GM12892 (cell line): ENCODE measurements around the gene MACROD2.
"Not testable (repeated sequence)": the region's sequence is repeated elsewhere in the genome, so short reads cannot be mapped to it uniquely, and the experiment has no call there.

Experiments used
- DNase-seq: peaks from one replicate; pipeline ENCODE4 v3.0.0; 2011; ENCODE audit not compliant: insufficient read length
- FAIRE-seq: peaks from 2 replicates; lab custom pipeline; 2011; peaks lifted over from hg19 to GRCh38; lab: Jason Lieb, UNC
- POLR2A ChIP-seq: IDR thresholded peaks from 2 replicates; pipeline ENCODE4 v1.6.1; 2011; ENCODE audit warnings: low read depth, low read length, control low read depth
- POLR2AphosphoS5 ChIP-seq: IDR thresholded peaks from 2 replicates; pipeline ENCODE4 v1.6.1; 2011; ENCODE audit warnings: low read depth, low read length, control low read depth
- TAF1 ChIP-seq: IDR thresholded peaks from 2 replicates; pipeline ENCODE4 v1.6.1; 2011; ENCODE audit warnings: low read depth, mild to moderate bottlenecking, control low read depth, low read length, borderline replicate concordance

Gene MACROD2

DNA sequence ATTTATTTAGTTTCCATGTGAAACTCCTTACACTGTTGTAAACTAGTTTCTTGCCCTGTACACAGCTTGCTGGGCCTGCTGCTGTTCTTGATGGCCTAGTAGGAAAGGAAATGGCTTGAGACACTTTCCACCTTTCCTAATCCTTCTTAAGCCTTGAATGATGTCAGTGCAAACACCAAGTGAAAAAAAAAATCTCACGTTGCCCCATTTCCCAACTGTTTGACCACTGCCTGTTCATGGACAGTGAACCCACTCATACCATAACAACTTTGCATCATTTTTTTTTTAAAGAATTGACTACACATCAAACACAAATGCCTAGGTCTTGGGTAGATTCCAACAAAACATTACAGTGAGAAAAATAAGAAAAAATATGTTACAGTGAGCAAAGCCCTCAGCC lies 995.7 kb downstream of the MACROD2 start:
- no peak for DNase-seq
- no peak for FAIRE-seq
- no peak for TF ChIP-seq POLR2A
- no peak for TF ChIP-seq TAF1
- no peak for TF ChIP-seq POLR2AphosphoS5

DNA sequence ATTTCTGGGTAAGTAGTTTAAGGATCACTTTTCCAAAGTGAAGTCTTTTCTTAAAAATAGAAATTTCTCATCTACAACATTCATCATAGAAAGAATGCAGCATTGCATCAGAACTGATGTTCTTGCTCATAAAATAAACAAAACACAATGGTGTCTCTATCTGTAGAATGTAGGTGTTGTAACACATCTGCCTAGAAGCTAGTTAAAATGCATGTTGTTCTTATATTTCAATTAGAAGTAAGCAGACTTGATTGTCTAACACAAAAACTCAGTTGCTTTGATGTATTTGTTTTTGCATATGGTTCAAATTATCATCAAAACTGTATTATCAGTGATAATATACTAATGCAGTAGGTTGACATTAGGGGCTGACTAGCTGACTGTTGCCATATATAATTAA lies 996.8 kb downstream of the MACROD2 start:
- no peak for FAIRE-seq

DNA sequence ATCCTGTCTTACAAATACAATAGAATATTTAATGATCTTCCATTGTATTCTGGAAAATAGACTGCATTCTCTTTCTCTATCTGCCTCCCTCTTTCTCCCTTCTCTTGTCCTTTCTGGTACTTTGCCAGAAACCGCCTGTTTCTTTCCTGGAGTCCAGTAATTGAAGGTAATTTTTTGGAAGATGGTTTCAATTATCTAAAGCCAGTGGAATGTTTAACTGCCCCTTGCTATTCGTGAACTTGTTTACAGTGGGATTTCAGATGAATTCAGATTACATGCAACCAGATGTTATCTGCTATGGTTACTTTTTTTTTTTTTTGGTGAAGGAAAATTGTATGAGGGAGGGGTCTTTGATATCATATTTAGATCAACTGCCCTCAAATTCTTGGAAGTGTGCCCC lies 997.6 kb downstream of the MACROD2 start:
- TF ChIP-seq POLR2A (no peak), TAF1 (no peak), POLR2AphosphoS5 (no peak)
- FAIRE-seq (no peak), DNase-seq (no peak)

More for the DNA sequence above, 996.8 kb downstream of the MACROD2 start:
- no peak for TF ChIP-seq POLR2A
- no peak for DNase-seq

DNA sequence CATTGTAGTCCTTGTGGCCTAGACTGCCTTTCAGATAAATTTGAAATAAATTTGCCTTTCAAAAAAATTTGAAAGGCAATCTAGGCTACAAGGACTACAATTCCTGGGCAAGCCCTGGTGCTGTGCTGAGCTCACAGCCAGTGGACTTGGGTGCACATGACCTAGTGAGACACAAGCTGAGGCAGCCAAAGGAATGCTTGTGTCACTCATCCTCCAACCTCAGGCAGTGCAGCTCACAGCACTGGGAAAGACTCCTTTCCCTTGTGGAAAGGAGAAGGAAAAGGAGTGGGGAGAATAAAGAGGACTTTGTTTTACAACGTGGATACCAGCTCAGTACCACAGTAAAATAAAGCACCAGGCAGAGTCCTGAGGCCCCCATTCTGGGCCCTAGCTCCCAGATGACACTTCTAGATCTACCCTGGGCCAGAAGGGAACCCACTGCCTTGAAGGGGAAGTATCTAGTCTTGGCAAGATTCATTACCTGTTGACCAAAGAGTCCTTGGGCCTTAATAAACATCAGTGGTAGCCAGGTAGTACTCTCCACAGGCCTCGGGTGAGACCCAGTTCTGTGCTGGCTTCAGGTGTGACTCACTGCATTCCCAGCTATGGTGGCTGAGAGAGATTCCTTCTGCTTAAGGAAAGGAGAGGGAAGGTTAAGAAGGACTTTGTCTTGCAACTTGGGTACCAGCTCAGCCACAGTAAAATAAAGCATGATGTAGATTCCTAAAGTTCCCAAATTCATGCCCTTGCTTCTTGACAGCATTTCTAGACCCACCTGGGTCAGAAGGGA lies 1001.8 kb downstream of the MACROD2 start:
- FAIRE-seq (no peak), DNase-seq (no peak)
- TF ChIP-seq TAF1 (no peak), POLR2AphosphoS5 (no peak), POLR2A (no peak)

DNA sequence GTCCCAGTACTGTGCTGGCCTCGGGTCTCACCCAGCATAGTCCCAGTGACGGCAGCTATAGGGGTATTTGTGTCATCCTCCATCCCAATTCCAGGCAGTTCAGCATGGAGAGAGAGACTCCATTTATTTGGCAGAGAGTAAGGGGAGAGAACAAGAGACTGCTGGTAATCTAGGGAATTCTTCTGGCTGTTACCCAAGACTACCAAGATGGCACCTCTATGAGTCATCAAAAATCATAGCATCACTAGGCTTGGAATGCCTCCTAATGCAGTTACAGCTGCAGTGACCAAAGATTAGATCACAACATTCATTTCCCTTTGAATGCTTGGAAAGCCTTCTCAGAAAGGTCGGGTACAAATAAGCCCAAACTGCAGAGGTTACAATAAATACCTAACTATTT lies 1002.5 kb downstream of the MACROD2 start:
- FAIRE-seq = no peak
- DNase-seq = no peak
- no peak for TF ChIP-seq TAF1
- no peak for TF ChIP-seq POLR2A
- TF ChIP-seq POLR2AphosphoS5 = no peak

DNA sequence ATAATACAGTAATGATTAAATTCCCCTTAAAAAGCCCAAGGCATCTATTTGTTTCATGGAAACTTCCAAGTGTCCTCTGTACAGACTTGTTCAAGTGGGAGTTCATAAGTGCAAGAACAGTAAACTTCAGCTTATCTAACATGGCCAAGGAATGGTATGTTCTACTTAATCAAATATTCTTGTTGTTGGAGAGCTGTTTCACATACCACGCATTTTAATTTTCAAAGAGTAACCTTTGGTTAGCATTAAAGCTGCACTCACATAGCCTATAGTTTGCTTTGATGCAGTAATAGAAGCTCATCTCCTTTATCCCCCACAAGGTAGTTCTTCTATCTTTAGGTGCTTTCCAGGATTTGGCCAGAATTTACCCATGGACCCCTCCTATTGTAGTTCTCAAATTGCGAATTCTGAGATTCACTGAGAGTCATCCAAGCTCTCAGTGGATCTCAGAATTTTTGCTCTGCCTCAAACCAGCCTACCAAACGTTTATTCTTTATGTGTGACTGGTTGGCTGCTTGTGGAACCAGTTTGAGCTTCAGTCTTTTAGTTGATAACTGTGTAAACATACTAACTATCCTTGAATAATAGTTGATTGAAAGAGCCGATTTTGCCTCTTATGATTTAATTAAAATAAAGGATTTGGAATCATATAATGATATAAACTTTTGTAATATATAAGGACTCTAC lies 1010.1 kb downstream of the MACROD2 start:
- FAIRE-seq = no peak
- DNase-seq = no peak
- TF ChIP-seq POLR2A (no peak), TAF1 (no peak), POLR2AphosphoS5 (no peak)

DNA sequence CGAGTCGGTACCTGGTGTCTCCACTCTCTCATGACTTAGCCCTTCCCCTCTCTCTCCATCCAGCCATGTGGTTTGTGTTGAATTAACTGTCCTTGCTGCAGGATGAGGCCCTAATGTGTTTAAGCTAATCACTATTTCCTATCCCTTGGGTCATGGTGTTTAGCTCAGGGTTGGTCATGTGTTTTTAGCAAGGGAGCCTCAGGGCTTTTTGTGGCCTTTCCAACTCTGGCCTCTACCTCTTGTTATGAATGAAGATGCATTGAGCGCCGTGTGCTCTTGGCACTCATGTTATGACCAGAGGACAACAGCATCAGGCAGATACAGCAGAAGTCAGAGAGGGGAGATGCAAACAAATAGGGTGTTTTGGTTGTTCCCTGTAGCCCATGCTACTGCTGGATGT lies 1016.3 kb downstream of the MACROD2 start:
- TF ChIP-seq POLR2AphosphoS5 = no peak
- TF ChIP-seq TAF1 = no peak
- no peak for TF ChIP-seq POLR2A
- DNase-seq (no peak), FAIRE-seq (no peak)

DNA sequence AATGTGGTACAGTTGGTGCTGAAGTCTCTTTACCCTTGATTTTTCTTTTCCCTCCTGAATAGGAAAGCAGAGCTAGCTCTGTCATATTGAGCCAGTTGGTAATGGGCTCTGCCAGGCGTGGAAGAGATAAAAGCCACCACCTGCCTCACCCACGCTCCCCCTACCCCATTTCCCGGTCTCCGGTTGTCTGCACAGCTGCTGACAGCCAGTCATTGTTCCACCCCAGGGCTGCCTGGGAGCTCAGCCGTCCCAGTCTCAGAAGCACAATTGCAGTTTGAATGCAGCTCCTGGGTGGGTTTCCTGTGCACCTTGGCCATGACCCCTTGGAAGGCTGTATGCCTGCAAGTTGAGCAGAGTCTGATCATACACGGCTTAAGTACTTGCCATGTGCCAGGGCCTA lies 1017.2 kb downstream of the MACROD2 start:
- no peak for DNase-seq
- no peak for TF ChIP-seq POLR2AphosphoS5
- TF ChIP-seq POLR2A = no peak
- TF ChIP-seq TAF1 = no peak
- no peak for FAIRE-seq

DNA sequence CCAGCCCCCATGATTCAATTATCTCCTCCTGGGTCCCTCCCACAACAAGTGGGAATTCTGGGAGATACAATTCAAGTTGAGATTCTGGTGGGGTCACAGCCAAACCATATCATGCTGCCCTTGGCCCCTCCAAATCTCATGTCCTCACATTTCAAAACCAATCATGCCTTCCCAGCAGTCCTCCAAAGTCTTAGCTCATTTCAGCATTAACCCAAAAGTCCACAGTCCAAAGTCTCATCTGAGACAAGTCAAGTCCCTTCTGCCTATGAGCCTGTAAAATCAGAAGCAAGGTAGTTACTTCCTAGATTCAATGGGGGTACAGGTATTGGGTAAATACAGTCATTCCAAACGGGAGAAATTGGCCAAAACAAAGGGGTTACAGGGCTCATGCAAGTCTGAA lies 1021.6 kb downstream of the MACROD2 start:
- FAIRE-seq, DNase-seq: not testable (repeated sequence)

DNA sequence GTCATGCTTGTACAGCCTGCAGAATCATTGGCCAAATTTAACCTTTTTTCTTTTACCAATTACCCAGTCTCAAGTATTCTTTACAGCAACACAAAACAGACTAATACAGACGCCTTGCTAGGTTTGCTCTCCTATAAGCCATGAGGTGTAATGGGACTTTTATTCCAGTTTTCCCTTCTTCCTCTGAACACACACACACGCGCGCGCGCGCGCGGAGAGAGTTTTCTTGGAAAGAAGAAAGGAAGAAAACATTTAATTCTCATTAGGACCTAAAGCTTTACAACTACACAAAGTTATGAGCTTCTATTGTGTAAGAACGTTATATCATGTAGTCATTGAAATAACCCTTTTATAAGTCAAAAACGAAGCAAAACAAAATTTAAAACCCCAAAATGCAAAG lies 1023.6 kb downstream of the MACROD2 start:
- no peak for FAIRE-seq

DNA sequence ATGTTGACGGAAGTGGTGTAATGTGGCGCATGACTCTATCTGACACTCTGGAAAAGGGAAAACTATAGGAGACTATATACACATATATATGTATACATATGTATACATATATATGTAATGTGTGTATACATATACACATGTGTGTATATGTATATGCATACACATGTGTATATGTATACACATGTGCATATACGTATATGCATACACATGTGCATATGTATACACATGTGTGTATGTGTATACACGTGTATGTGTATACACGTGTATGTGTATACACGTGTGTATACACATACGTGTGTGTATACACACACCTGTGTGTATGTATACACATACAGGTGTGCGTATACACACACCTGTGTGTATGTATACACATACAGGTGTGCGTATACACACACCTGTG lies 1025.5 kb downstream of the MACROD2 start:
- FAIRE-seq (peak; percentile 24), DNase-seq (no peak)
- TF ChIP-seq TAF1 = no peak
- TF ChIP-seq POLR2AphosphoS5 = no peak
- TF ChIP-seq POLR2A = no peak

More for the DNA sequence above, 1023.6 kb downstream of the MACROD2 start:
- no peak for DNase-seq
- no peak for TF ChIP-seq POLR2A
- TF ChIP-seq TAF1 = no peak
- no peak for TF ChIP-seq POLR2AphosphoS5

DNA sequence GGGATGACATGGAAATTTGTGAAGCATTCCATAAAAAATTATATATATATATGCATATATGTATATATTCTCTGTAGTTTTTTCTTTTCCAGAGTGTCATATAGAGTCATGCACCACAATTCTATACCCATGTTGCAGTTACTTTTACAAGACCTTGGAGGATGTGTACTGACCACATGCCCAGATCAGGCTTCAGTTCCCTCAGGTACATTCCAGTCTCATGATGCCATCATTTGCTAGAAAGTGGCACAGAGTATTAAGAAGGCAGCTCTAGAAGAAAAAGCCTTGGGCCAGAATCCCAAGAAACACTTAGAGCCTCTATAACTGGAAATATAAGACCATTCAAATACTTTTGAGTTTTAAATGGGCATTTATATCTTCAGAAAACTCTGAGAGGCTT lies 1027.6 kb downstream of the MACROD2 start:
- no peak for FAIRE-seq
- DNase-seq = no peak
- TF ChIP-seq TAF1 = no peak
